Esophagus muscularis mucosa (tissue), 3 donors: ENCODE results near the gene SF3A1.

Experiments
- POLR2A ChIP-seq: fragments of 450-650 bp; IDR thresholded peaks from one replicate; pipeline ENCODE4 v1.6.1; 2017; ENCODE audit warnings: antibody characterized with exemption, moderate library complexity, mild to moderate bottlenecking, low read depth
- POLR2AphosphoS5 ChIP-seq, 2 donors: sonication (generic); formaldehyde crosslinking; IDR thresholded peaks; one replicate each; pipeline ENCODE4 v1.6.1; 2017; ENCODE audit warnings: antibody characterized with exemption in 2 of 2
- TF ChIP-seq, protein P1 (sequence below), 3 experiments: fragments of 200-600 bp in 2 of 3; fragments of 450-650 bp in 1 of 3; sonication (generic) in 2 of 3; IDR thresholded peaks; one replicate each; pipeline ENCODE4 v1.5.1; 2017 to 2019; ENCODE audit warnings: antibody characterized with exemption in 3 of 3, mild to moderate bottlenecking in 2 of 3, moderate library complexity in 1 of 3

- TF ChIP-seq, protein P1, sequence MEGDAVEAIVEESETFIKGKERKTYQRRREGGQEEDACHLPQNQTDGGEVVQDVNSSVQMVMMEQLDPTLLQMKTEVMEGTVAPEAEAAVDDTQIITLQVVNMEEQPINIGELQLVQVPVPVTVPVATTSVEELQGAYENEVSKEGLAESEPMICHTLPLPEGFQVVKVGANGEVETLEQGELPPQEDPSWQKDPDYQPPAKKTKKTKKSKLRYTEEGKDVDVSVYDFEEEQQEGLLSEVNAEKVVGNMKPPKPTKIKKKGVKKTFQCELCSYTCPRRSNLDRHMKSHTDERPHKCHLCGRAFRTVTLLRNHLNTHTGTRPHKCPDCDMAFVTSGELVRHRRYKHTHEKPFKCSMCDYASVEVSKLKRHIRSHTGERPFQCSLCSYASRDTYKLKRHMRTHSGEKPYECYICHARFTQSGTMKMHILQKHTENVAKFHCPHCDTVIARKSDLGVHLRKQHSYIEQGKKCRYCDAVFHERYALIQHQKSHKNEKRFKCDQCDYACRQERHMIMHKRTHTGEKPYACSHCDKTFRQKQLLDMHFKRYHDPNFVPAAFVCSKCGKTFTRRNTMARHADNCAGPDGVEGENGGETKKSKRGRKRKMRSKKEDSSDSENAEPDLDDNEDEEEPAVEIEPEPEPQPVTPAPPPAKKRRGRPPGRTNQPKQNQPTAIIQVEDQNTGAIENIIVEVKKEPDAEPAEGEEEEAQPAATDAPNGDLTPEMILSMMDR (IDR thresholded peaks at IDR 0.05) = no peak
- no peak for TF ChIP-seq POLR2A
- no peak for TF ChIP-seq POLR2AphosphoS5 (IDR thresholded peaks at IDR 0.05)
Observed at GRCh38 chr22:30324014-30324730, 32.5 kb downstream of the SF3A1 start.
